NCI-H1436 (cell line): ENCODE results near the gene CHAF1A.

ENCODE experiments used
- DNase-seq: peaks from one replicate; lab custom pipeline; 2025; lab: John Stamatoyannopoulos, UW

The CHAF1A gene

GRCh38 chr19:4442819-4443146, 40.3 kb downstream of the CHAF1A start:
- no peak for DNase-seq

- DNase-seq, result no peak
These were observed 40.7 kb downstream of the CHAF1A start for GRCh38 chr19:4443188-4443587.

- no peak for DNase-seq
These were observed 41.7 kb downstream of the CHAF1A start for GRCh38 chr19:4443966-4444764.

- no peak for DNase-seq
These were observed 42.6 kb downstream of the CHAF1A start for GRCh38 chr19:4444765-4445741.

- no peak for DNase-seq
These were observed 43.7 kb downstream of the CHAF1A start for GRCh38 chr19:4445963-4446703.

- DNase-seq, result no peak
These were observed 44.3 kb downstream of the CHAF1A start for GRCh38 chr19:4446704-4447200.

GRCh38 chr19:4447327-4448146, 45.1 kb downstream of the CHAF1A start:
- no peak for DNase-seq

- DNase-seq, result no peak
These were observed 45.9 kb downstream of the CHAF1A start for GRCh38 chr19:4448147-4448985.

GRCh38 chr19:4449022-4449638, 46.7 kb downstream of the CHAF1A start:
- DNase-seq, result no peak

- DNase-seq, result no peak
These were observed 47.2 kb downstream of the CHAF1A start for GRCh38 chr19:4449639-4450028.

GRCh38 chr19:4452230-4452990, 50.0 kb downstream of the CHAF1A start:
- DNase-seq, result no peak

GRCh38 chr19:4453232-4454179, 51.1 kb downstream of the CHAF1A start:
- DNase-seq, result no peak

GRCh38 chr19:4454747-4455718, 52.6 kb downstream of the CHAF1A start:
- no peak for DNase-seq

- DNase-seq, result no peak
These were observed 53.5 kb downstream of the CHAF1A start for GRCh38 chr19:4455719-4456475.

GRCh38 chr19:4456476-4456842, 54.0 kb downstream of the CHAF1A start:
- DNase-seq, result no peak
